Mucosa of descending colon (tissue), 3 donors: Measurements from ENCODE around the gene PDPR. TPM values are rescaled to one million over a fixed set of nuclear protein-coding genes. Genes with fewer than 3 reads are reported as not detected.
"Not testable (repeated sequence)": the region's sequence is repeated elsewhere in the genome, so short reads cannot be mapped to it uniquely, and the experiment has no call there.

Source experiments
- ATAC-seq: fragments of 200-7000 bp; cut with Tn5 transposase; one replicate; pipeline ENCODE4 v1.9.1; 2020; ENCODE audit warnings: mild to moderate bottlenecking, moderate library complexity
- DNase-seq, 3 donors: peaks; one replicate each; pipeline ENCODE4 v3.0.0-alpha.2; 2020
- H3K36me3 ChIP-seq: fragments of 200-600 bp; one replicate; pipeline ENCODE4 v1.8.0; 2021; ENCODE audit warnings: low read depth, mild to moderate bottlenecking
- H3K4me1 ChIP-seq: fragments of 200-600 bp; one replicate; pipeline ENCODE4 v1.8.0; 2021; ENCODE audit warnings: low read depth, mild to moderate bottlenecking
- H3K4me3 ChIP-seq: fragments of 200-600 bp; one replicate; pipeline ENCODE4 v1.8.0; 2021; ENCODE audit warnings: mild to moderate bottlenecking
- H3K9me3 ChIP-seq: fragments of 200-600 bp; one replicate; pipeline ENCODE4 v1.8.0; 2021; ENCODE audit warnings: mild to moderate bottlenecking
- intact Hi-C, 2 donors: fragments of 100-400 bp; cut with DNase I in 1 of 2; cut with micrococcal nuclease in 1 of 2; formaldehyde crosslinking; loops; one replicate each; pipeline versions ENCODE4 v1.11.0 to v1.11.1; 2022; cut with DNase I, micrococcal nuclease
- total RNA-seq, 3 donors: library from RNA; stranded (reverse); fragmentation: NEBNext Ultra II Directional in 2 of 3; extraction: Animal tissue kit (Norgen Biotek cat#: 25700) in 2 of 3; gene quantifications; one replicate each; pipeline versions ENCODE4 v1.2.1 to v1.2.4, GENCODE V29; 2021 to 2023
- TF ChIP-seq, protein P1 (sequence below): fragments of 200-600 bp; IDR thresholded peaks from one replicate; pipeline ENCODE4 v1.8.0; 2022; ENCODE audit warnings: antibody characterized with exemption, mild to moderate bottlenecking
- donor health status: DM: no; HTN: no; CAD: no; lungs with moderate emphysema.
- donor health status: DM: no; HTN: no; CAD: no.
- donor health status: DM: no; HTN: yes; CAD: no.

The PDPR gene
- total RNA-seq, 3 donors from 2014 or later = 21.0 to 43.6 (median 31.0) TPM

- H3K4me3 ChIP-seq, intact Hi-C loops, ATAC-seq, DNase-seq, H3K9me3 ChIP-seq: not testable (repeated sequence)
- H3K4me1 ChIP-seq = peaks cover 12% of the 10 kb centered on the region
- H3K36me3 ChIP-seq = peaks cover 16% of the 10 kb centered on the region
Measured at GRCh38 chr16:70147853-70148252, 33.7 kb downstream of the PDPR start.

DNA sequence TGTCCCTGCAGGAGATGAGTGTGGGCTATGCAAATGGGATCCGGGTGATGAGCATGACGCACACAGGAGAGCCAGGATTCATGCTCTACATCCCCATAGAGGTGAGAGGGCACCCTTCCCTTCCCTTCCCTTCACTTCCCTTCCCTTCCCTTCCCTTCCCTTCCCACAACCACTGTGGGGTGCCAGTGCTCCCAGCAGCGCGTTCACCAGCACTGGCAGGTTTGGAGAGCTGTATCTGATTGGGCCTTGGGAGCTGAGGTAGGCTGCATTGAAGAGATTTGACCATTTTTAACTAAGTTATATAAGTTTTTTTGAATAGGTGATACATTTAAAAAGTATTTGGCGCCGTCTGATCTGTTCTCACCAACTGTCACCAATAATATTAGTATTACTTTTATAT is 34.3 kb downstream of the PDPR start:
- H3K9me3 ChIP-seq, DNase-seq, H3K4me3 ChIP-seq, ATAC-seq, intact Hi-C loops: not testable (repeated sequence)
- peaks cover 12% of the 10 kb centered on the region for H3K36me3 ChIP-seq
- H3K4me1 ChIP-seq = peaks cover 18% of the 10 kb centered on the region

DNA sequence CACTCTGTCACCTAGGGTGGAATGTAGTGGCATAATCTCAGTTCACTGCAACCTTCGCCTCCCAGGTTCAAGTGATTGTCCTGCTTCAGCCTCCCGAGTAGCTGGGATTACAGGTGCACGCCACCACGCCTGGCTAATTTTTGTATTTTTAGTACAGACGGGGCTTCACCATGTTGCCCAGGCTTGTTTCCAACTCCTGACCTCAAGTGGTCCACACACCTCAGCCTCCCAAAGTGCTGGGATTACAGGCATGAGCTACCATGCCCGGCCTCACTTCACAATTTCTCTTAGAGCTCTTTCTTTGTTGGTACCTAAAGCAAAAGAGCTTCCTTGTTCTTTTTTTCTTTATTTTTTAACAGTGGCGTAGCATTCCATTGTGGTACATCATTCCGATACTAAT is 35.2 kb downstream of the PDPR start:
- ATAC-seq, DNase-seq, H3K9me3 ChIP-seq, intact Hi-C loops, H3K4me3 ChIP-seq: not testable (repeated sequence)
- peaks cover 12% of the 10 kb centered on the region for H3K36me3 ChIP-seq
- peaks cover 18% of the 10 kb centered on the region for H3K4me1 ChIP-seq

DNA sequence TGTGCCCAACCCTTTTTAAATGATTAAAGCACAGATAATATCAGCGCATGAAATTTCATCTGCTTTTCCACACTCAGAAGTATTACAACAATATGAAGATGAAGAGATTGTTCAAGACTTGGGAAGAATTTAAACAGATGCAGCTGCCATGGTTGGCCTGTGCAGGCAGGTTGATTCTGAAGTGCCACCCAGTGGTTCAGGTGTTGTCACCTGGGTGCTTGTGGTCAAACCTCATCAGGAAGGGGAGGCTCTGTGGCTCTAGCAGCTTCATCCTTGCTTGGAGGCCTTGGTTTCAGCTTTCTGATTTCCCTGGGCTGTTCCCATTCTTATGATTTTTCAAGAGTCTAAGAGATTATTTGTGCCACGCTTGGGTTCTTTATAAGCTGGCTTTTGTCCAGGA is 37.3 kb downstream of the PDPR start:
- Histone ChIP-seq H3K9me3 (no peaks in the 10 kb centered on the region), H3K4me1 (peaks cover 18% of the 10 kb centered on the region), H3K36me3 (peaks cover 20% of the 10 kb centered on the region), H3K4me3 (no peak overlapping the region)
- intact Hi-C loops = no loop called here
- peak; percentile 46 for ATAC-seq
- no peak for DNase-seq
- TF ChIP-seq, protein P1, sequence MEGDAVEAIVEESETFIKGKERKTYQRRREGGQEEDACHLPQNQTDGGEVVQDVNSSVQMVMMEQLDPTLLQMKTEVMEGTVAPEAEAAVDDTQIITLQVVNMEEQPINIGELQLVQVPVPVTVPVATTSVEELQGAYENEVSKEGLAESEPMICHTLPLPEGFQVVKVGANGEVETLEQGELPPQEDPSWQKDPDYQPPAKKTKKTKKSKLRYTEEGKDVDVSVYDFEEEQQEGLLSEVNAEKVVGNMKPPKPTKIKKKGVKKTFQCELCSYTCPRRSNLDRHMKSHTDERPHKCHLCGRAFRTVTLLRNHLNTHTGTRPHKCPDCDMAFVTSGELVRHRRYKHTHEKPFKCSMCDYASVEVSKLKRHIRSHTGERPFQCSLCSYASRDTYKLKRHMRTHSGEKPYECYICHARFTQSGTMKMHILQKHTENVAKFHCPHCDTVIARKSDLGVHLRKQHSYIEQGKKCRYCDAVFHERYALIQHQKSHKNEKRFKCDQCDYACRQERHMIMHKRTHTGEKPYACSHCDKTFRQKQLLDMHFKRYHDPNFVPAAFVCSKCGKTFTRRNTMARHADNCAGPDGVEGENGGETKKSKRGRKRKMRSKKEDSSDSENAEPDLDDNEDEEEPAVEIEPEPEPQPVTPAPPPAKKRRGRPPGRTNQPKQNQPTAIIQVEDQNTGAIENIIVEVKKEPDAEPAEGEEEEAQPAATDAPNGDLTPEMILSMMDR = no peak

GRCh38 chr16:70151941-70152509 is 37.9 kb downstream of the PDPR start:
- peak; percentile 50 for ATAC-seq
- Histone ChIP-seq H3K4me3 (no peak overlapping the region), H3K9me3 (no peaks in the 10 kb centered on the region), H3K36me3 (peaks cover 26% of the 10 kb centered on the region), H3K4me1 (peaks cover 18% of the 10 kb centered on the region)
- TF ChIP-seq, protein P1 = no peak
- intact Hi-C loops = no loop called here
- peak in 1 of 3 donors; percentile 53 for DNase-seq

GRCh38 chr16:70152578-70153302 is 38.6 kb downstream of the PDPR start:
- ATAC-seq (peak; percentile 84), DNase-seq (peak; percentile 37 to 73 (median 61))
- Histone ChIP-seq H3K4me1 (peaks cover 18% of the 10 kb centered on the region), H3K36me3 (peaks cover 29% of the 10 kb centered on the region), H3K4me3 (no peak overlapping the region), H3K9me3 (no peaks in the 10 kb centered on the region)
- intact Hi-C loops = no loop called here
- TF ChIP-seq, protein P1 = peak; percentile 18

DNA sequence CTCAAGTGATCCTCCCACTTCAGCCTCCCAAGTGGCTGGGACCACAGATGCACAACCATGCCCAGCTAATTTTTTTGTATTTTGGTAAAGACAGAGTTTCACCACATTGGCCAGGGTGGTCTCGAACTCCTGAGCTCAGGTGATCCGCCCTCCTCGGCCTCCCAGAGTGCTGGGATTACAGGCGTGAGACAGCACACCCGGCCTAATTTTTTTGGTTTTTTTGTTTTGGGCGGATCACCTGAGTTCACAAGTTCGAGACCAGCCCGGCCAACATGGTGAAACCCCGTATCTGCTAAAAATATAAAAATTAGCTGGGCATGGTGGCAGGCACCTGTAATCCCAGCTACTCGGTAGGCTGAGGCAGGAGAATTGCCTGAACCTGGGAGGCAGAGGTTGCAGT is 40.6 kb downstream of the PDPR start:
- peaks cover 18% of the 10 kb centered on the region for H3K4me1 ChIP-seq
- ATAC-seq, DNase-seq, intact Hi-C loops, H3K9me3 ChIP-seq, H3K4me3 ChIP-seq: not testable (repeated sequence)
- peaks cover 22% of the 10 kb centered on the region for H3K36me3 ChIP-seq
